ENCODE data around the gene DGLUCY.
"Not testable (repeated sequence)": the region's sequence is repeated elsewhere in the genome, so short reads cannot be mapped to it uniquely, and the experiment has no call there.

The DGLUCY gene

DNA sequence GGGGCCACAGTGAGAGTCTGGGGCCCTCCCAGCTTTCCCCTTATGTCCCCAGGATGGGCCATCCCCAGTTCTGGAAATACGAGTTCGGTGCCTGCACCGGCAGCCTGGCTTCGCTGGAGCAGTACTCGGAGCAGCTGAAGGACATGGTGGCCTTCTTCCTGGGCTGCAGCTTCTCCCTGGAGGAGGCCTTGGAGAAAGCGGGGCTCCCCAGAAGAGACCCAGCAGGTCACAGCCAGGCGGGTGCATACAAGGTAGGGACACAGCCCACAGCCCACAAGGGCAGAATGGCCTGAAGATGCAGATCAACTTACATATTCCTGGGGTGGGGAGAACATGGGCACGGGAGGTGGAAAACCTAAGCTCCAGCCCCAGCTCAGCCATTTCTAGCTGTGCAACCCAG is 56.1 kb downstream of the DGLUCY start:
- DNase-seq (ENCODE audit: low read depth), result no peak

DNA sequence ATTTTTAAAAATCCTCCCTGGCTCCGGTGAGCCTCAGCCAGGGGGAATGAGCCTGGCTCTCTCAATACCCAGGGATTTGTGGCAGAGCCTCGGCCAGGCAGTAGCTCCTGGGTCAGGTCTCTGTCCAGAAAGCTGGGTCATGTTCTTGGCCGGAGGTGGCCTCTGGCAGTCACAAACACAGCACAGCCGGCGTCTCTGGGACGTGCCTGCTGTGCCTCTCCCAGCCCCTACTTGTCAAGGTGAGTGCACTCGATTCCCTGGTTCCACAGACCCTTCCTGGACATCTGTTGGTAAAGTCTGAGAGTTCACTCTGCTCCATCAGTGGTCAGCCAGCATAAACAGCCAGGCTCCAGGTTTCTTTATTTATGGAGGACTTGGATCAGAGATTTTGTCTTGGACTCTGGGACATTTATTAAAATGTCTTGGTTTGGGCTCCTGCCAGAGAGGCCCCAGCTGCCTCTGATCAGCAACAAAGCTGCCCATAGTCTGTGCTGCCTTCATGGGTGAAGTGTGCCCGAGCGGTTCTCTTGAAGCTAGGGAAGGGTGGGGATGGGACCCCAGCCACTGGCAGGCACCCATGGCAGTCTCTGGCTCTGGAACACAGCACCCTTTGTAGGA is 56.7 kb downstream of the DGLUCY start:
- no peak for DNase-seq (ENCODE audit: low read depth)

DNA sequence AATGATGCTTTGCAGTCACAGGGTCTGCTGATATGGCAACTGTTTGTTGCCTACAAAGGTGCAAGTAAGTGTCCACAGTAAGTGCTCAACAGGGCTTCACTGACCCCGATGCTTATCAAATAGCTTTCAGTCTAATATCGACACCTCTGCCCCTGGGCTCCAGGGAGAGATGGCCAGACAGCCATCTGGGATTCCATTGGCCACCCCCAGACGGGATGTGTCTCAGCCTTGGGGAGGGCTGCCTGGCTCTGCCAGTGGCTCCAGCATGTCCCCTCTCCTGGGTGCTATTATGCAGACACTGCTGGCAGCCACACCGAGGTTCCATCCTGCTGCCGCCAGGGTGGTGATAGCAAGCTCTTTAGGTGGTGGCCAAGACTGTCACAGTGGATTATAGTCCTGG is 57.4 kb downstream of the DGLUCY start:
- DNase-seq (ENCODE audit: low read depth), result no peak

DNA sequence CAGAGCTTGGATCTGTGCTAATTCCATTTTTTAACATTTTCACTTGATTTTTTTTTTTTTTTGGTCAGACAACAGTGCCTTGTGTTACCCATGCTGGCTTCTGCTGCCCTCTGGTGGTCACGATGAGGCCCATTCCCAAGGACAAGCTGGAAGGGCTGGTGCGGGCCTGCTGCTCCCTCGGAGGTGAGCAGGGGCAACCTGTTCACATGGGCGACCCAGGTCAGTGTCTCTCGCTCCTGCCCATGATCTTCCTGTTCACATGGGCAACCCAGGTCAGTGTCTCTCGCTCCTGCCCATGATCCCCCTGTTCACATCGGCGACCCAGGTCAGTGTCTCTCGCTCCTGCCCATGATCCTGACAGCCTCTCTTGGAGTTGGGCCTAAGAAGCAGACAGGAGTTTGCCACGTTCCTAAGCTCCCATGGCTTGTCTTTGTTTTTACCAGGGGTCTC is 59.4 kb downstream of the DGLUCY start:
- peak; percentile 36 for DNase-seq (ENCODE audit: low read depth)

DNA sequence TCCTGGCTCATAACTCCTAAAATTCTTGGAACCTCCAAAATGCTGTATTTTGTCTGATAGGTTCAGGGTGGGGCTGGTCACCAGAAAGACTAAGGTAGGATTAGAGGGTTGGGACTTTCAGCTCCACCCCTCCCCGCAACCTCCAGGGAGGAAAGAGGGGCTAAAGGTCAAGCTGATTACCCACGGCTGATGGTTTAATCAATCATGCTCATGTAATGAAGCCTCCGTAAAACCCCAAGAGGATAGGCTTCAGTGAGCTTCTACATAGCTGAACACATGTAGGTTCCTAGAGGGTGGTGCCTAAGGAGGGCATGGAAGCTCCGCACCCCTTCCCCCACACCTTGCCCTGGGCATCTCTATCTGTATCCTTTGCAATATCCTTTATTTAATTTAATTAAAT is 60.0 kb downstream of the DGLUCY start:
- DNase-seq (ENCODE audit: low read depth), result no peak

DNA sequence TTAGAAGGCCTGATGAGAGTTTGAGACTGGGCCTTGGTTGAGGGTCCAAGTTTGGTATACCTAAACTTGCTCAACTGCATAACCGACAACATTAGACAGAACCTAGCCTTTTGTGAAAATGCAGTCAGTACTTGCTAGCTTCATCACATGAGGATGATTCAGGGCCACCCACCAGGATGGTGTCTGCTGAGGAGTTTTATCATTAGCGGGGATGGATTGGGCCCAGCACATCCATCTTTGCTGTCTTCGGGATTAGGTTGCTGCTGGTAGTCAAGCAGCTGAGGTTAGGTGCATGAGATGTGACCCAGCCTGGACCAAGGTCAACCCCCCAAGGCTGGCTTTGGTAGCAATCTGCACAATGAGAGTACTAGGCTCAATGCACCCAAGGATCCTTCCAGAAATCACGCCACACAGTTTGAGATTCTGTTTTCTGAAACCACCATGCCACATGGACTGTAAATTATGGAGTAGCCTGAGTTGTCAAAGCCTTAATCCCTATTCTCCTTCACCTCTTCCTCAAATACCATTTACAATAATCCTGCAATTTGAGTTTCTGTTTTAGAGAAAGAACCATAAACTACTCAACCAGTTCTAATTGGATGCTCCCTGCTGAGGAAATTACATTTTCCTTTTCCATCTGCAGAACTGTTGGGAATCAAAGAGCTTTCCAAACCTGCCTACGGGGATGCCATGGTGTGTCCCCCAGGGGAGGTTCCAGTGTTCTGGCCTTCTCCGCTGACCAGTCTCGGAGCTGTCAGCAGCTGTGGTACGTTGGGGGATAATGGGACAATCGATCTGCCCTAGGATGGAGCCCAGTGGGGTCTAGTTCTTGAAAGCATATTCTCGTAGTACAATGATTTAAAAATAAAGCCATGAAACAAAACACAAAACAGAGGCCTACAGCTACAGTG is 61.7 kb downstream of the DGLUCY start:
- no peak for DNase-seq (ENCODE audit: low read depth)

DNA sequence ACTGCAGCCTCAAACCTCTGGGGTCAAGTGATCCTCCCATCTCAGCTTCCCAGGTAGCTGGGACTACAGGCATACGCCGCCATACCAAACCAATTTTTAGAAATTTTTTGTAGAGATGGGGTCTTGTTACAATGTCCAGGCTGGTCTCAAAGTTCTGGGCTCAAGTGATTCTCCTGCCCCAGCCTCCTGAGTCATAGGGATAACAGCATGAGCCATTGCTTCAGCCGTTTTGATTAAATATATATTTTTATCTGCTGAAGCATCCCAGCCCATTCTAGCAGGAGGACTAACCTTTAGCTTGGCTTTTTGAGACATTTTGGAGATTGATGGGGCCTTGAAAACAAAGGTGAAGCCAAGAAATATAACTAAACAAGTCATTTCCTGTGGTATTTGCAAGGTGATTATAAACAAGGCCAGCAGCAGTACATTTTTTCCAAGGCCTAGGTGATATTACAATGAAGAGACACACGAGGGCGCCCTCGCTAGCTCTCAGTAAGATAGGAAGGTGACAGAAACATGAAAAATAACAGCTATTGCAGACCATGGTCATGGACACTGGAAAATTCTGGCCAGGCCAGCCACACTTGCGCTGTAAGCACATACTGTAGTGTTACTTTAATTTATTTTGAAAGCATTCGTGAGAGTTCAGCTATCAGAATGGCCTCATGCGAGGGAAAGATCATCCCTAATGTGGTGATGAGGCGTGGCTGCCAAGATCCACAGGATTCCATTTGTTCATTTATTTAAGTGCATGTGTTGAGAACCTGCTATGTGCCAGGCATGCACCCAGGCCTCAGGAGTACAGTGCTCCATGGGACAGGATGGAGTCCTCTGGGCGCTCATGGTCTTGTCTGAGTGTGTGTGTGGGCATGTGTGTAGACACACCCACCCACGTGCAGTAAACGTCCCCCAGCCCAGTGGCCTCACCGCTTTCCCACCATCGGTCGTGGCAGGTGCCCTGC is 63.5 kb downstream of the DGLUCY start:
- DNase-seq (ENCODE audit: low read depth), result peak; percentile 31

DNA sequence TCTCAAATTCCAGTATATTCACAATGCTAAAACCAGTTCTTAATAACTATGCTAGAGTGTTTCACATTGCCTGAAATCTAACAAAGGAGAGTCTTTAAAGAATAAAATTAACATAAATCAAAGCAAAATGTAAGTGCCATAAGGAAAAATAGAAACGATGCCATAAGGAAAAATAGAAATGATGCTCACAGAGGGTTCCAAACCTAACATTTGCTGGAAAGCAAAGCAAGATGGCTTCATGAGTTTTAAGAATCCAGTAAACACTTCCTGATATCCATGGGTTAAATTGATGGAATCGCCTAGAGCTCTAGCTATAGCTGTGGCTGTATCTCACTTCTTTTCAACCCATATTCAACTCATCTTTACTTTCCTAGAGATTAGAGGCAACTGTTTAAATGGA is 66.7 kb downstream of the DGLUCY start:
- DNase-seq (ENCODE audit: low read depth), result no peak

DNA sequence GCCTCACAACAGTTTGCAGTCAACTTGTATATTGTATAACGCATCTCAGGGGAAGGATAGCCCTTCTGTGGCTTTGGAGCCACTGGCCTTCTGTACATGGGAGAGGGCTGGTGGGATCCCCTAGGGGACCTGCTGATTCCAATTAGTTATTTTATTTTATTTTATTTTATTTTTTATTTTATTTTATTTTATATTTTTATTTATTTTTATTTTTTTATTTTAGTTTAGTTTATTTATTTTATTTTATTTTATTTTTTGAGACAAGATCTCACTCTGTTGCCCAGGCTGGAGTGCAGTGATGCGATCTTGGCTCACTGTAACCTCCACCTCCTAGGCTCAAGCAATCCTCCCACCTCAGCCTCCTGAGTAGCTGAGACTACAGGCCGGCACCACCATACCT is 68.9 kb downstream of the DGLUCY start:
- DNase-seq (ENCODE audit: low read depth), result not testable (repeated sequence)

DNA sequence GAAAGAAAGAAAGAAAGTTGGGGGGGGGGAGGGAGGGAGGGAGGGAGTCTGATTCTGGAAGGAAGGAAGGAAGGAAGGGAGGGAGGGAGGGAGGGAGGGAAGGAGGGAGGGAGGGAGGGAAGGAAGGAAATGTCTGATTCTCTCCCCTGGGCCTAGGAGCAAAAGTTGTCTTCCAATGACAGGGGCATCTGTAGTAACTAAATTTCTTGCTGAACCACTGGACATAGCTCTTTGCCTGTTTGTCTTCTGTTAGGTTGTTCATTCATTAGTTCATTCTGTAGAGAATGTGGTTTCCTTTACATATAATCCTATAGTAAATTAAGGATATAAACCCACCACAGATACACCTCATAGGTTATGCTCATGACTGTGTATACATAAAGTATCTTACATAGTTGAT is 70.7 kb downstream of the DGLUCY start:
- DNase-seq (ENCODE audit: low read depth), result no peak

DNA sequence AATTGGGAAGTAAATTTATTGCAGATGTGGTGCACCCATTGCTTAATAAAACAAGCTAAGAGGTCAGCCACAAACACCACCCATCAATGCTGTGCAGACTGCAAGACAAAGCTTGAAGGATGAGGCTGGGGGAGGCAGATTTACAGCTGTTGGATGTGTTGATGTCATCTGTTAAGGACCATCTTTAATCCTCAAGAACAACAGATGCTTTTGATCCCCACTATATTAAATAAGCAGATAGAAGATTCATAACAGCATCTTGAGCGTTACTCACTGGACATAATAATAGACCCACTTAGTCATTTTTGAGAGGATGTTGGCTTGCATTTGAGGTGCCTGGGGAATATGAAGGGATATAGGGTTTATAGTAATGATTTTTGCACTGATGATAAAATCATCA is 71.8 kb downstream of the DGLUCY start:
- no peak for DNase-seq (ENCODE audit: low read depth)

DNA sequence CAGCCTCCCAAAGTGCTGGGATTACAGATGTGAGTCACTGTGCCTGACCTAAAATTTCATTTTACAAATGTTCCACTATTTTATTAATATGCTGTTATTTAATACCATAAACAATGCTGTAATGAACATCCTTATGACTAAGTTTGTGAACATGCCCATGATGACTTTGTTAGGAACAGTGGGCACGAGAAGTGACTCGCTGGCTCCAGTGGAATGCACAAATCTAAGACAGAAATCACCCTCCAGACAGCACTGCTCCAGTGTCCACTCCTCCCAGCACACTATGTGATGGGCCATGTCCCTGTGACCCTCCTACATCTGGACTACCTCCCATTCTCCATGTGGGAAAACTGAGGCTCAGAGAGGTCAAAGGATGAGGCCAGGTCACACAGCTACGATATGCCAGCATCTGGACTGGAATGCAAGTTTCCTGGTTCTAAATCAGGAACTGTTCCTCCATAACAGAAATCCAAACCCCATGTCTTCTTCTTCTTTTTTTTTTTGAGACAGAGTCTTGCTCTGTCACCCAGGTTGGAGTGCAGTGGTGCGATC is 72.7 kb downstream of the DGLUCY start:
- DNase-seq (ENCODE audit: low read depth), result no peak

DNA sequence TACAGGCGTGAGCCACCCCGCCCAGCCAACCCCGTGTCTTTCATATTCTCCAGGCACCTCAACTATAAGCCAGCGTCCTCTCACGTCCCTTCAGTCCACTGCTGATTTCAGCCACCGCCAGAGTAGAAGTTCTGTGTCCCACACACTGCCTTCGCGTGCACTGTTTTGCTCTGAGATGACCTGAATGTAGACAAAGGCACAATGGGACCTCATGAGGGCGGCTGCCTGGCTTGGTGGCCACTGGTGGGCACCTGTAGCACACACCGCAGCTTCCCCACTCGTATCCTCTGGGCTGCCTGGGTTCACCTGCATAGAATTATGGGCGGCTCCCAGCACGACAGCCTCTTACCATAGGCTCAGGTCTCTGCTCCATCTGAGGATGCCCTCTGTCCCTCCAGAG is 73.4 kb downstream of the DGLUCY start:
- no peak for DNase-seq (ENCODE audit: low read depth)

DNA sequence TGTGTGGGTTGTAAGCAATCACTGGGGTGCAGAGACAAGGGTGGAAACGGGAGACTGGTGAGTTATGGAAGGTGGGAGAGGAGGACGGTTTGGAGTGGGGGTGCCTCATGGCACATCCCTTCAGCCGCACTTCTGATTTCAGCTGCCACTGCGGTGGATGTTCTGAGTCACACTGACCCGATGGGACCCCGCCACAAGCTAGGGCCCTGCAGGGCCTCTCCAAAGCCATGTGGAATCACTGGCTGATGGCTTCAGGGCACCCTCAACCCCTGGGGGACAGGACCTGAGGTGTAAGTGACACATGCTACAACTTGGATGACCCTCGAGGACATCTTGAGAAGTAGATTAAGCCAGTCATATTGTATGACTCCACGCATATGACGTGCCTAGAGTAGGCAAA is 77.0 kb downstream of the DGLUCY start:
- no peak for DNase-seq (ENCODE audit: low read depth)

DNA sequence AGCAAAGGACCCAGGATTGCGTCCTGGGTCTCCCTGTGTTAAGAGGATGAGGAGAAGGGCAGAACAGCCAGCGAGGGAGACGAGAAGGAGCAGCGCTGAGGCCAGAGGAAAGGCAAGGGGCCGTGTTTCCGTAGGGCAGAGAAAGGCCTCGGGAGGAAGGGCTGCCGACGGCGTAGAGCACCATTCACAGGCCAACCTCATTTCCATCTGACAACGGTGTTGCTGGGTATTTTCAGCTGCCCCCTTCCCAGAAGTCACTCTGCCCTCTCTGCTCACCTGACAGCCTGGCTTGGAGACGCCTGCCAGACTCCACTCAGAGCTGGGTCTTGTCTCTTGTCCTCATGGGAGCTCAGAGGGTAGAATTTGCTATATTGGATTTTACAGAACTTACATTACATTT is 79.2 kb downstream of the DGLUCY start:
- DNase-seq (ENCODE audit: low read depth), result no peak

DNA sequence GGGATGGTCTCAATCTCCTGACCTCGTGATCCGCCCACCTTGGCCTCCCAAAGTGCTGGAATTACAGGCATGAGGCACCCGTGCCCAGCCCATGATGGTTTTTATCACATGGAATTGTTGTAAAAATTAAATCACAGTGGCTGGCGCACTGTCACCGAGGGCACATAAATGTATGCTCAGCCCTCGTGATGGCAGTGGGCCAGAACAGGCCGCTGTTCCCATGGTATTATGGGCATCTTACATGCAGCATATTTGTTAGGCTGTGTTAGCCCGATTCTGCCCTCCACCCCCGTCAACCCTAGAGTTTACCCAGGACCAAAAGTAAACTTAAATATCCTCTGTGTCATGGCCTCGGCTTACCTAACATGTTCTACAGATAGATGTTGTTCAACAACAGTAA is 82.0 kb downstream of the DGLUCY start:
- no peak for DNase-seq (ENCODE audit: low read depth)

DNA sequence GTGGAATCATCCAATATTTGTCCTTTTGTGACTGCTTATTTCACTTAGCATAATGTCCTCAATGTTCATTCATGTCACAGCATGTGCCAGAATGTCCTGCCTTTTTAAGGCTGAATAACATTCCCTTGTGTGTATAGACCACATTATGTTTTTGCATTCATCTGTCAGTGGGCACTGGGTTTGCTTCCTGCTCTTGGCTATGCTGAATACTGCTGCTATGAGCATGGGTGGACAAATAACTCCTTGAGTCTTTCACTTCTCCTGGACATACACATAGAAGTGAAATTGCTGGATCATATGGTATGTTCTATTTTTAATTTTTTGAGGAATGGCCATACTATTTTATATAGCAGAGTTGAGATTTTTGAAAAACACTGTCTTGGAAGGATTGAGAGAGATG is 83.8 kb downstream of the DGLUCY start:
- DNase-seq (ENCODE audit: low read depth), result no peak

DNA sequence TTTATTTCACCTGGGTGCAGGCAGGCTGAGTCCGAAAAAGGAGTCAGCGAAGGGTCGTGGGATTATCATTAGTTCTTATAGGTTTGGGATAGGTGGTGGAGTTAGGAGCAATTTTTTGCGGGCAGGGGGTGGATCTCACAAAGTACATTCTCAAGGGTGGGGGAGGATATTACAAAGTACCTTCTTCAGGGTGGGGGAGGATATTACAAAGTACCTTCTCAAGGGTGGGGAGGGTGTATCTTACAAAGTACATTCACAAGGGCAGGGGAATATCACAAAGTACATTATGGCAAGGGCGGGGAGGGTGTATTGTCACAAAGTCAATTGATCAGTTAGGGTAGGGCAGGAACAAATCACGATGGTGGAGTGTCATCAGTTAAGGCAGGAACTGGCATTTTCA is 86.9 kb downstream of the DGLUCY start:
- not testable (repeated sequence) for DNase-seq (ENCODE audit: low read depth)

DNA sequence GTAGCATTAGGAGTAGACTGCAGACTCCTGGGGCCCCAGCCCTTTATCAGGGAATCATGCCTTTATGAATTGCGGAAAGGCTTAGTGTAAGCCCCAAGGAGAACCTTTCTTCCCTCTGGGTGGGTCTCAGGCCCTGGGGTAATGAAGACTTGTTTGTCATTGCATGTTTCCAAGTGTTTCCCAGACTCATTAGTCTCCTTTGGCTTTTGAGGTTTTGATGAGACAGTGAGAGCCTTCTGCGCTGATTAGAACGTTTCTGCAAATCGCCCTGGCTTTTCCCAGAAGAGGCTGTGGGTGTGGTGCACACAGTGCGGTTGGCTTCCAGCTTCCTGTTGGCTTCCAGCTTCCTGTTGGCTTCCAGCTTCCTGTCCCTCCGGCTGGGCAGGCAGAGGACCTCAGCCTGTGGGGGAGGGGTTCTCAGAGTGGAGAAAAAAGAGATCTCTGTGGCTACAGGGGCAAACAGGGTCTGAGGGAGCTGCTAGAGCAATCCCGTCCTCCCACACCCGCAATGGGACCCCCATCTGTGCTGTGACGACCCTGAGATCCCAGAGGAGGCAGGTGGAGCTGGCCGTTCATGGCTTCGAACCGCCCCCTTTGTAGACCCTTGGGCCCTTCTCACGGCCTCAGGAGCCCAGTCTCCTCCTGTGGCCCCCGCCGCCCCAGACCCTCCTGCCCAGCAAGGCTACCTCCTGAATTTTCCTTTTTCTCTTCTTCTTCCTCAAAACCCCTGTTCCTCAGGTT is 88.5 kb downstream of the DGLUCY start:
- no peak for DNase-seq (ENCODE audit: low read depth)

DNA sequence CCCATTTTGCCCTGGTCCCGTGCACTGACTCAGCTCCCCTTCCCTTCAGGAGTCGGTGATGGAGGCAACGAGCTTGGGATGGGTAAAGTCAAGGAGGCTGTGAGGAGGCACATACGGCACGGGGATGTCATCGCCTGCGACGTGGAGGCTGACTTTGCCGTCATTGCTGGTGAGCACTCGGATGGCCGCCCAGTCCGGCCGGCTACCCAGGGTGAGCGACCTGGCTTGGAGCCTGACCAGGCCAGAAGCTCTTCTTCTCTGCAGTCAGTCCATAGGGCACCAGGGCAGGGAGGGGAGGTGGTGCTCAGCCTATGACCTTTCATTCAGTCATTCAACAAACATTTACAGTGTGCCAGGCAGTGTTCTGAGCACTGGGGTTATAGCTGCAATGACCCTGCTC is 90.8 kb downstream of the DGLUCY start:
- no peak for DNase-seq (ENCODE audit: low read depth)

DNA sequence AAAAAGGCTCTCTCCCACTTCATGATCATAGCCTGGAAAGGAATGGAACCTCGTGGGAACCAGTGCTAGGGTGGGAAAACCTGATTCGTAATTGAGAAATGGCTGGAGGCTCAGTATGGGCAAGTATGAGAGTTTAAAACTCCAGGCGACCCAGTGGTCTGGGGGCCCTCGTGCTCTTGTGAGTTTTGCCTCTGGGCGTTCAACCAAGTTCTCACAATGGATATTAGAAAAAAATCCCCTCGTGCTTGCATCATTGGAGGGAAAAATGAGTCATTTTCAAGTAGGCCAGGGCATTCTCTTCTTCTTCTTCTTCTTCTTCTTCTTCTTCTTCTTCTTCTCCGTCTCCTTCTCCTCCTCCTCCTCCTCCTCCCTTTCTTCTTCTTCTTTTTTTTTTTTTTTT is 91.6 kb downstream of the DGLUCY start:
- no peak for DNase-seq (ENCODE audit: low read depth)

All from non-pigmented ciliary epithelial cell (primary cell).